Activated CD4-positive, alpha-beta T cell treated with anti-CD3 and anti-CD28 coated beads, Interleukin-10, Interleukin-2, amounts not matched to agents 100 ng/mL and 50 ng/mL, durations not matched to agents 16 hours and 8 hours (primary cell): ENCODE data around the gene MED13.
A peak's percentile ranks its signal among the peaks of the same experiment; 100 is the strongest.
"Not testable (repeated sequence)": the region's sequence is repeated elsewhere in the genome, so short reads cannot be mapped to it uniquely, and the experiment has no call there.

Experiments used
- DNase-seq: peaks from one replicate; pipeline ENCODE4 v3.0.0-alpha.2; 2020

Gene MED13

DNA sequence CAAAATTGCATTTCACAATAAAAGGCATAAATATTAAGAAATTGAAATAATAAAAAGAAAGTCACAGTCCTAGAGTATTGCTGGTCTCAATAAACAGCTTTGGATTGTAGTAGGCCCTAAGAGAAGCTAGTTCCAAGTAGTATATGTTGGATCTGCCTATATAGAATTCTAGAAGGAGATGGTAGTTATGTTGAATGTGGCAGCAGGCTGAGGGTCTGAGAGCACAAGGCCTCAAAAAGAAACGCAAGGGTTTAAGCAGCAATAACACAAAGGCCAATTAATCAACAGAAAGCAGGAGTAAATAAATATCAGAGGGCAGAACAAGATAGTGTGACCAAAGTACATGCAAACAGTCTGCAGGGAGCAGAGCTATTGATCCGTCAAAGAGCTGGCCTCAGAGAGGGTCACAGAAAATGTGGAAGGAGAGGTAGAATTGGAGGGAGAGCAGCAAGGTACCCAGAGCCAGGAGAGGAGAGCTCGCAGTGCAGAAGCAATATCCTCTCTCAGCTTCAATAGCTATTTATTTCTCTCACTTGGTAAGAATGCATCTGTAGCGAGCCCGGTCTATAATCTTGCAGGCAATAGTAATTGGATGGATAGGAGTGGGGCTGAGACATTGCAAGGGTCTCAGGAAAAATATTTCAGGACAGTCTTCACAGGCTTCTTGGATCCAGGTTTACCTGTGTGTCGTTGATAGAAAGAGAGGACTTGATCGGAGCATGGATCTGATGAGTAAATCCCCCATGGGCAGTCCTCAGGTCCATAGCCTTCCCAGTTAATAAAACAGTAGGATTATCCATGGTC lies 25.1 kb upstream of the MED13 start:
- DNase-seq = no peak

- DNase-seq = no peak
These were observed 24.3 kb upstream of the MED13 start for GRCh38 chr17:62089334-62089733.

DNA sequence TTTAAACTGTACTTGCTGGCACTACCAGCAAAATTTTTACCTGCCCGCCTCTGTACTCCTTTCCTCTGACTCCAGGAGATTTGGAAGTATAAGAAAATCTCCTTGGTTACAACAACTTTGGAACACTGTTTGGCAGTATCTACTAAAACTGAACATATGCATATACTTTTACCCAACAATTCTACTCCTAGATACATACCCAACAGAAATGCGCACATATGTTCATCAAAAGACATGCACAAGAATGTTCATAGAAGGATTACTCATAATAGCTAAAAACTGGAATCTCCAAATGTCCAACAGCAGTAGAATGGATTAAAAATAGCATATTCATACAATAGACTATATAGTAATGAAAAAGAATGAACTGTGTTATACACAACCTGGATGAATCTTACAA lies 21.7 kb upstream of the MED13 start:
- no peak for DNase-seq

GRCh38 chr17:62085511-62086408 lies 20.7 kb upstream of the MED13 start:
- peak; percentile 32 for DNase-seq

DNA sequence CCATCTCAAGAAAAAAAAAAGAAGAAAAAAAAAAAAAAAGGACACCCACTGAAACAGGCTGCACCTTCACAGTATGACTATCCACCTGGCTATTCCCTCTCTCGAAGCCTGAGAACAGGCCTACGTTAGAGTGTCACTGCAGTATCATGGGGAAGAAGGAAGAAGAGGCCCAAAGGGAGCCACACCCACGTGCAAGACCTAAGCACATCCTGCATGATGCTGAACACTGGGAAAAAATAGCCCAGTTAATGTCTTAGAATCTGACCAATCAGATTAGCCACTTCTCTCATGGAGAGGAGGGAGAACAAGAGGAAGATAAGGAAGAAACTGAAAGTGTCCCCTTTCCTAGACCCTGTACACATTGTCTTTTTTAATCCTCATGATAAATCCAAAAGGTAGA lies 19.5 kb upstream of the MED13 start:
- no peak for DNase-seq

- DNase-seq = no peak
These were observed 18.6 kb upstream of the MED13 start for GRCh38 chr17:62083651-62084050.

GRCh38 chr17:62080647-62081046 lies 15.6 kb upstream of the MED13 start:
- DNase-seq = no peak

- no peak for DNase-seq
These were observed 12.9 kb upstream of the MED13 start for GRCh38 chr17:62078009-62078408.

- no peak for DNase-seq
These were observed 12.0 kb upstream of the MED13 start for GRCh38 chr17:62076864-62077788.

DNA sequence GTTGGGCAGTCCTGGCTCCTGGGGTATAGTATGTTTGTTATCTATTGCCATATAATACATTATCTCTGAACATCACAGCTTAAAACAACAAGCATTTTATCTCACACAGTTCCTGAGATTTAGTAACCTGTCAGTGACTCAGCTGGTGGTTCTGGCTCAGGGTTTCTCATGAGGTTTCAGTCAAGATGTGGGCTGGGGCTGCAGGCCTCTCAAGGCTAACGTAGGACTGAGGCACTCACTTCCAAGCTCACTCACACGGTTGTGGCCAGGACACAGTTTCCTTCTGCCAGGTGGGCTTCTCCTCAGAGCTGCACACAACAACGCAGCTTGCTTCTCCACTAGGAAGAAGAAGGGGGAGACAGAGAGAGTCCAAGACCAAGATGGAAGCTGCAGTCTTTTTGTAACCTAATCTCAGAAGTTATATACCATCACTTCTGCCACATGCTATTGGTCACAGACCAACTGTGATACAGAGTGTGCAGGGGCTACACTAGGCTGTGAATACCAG lies 10.3 kb upstream of the MED13 start:
- DNase-seq = peak; percentile 18

DNA sequence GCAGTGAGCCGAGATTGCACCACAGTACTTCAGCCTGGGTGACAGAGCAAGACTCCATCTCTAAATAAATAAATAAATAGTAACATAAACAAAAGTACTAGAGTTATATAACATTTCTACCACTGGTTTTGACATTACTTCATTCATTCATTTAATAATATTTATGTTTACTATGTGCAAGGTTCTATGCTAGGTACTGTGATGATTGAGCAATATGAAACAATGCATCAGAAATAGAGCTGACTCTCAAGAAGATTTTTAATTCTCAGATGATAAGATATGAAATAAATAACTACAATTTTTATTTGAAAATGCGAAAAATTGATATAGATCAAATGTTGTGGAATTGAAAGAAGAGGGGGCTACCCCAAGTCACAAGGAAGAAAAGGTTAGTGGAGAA lies 8.9 kb upstream of the MED13 start:
- DNase-seq = no peak

GRCh38 chr17:62072855-62073254 lies 7.8 kb upstream of the MED13 start:
- not testable (repeated sequence) for DNase-seq

GRCh38 chr17:62070900-62071299 lies 5.8 kb upstream of the MED13 start:
- no peak for DNase-seq

- no peak for DNase-seq
These were observed 2.4 kb upstream of the MED13 start for GRCh38 chr17:62067165-62068145.

DNA sequence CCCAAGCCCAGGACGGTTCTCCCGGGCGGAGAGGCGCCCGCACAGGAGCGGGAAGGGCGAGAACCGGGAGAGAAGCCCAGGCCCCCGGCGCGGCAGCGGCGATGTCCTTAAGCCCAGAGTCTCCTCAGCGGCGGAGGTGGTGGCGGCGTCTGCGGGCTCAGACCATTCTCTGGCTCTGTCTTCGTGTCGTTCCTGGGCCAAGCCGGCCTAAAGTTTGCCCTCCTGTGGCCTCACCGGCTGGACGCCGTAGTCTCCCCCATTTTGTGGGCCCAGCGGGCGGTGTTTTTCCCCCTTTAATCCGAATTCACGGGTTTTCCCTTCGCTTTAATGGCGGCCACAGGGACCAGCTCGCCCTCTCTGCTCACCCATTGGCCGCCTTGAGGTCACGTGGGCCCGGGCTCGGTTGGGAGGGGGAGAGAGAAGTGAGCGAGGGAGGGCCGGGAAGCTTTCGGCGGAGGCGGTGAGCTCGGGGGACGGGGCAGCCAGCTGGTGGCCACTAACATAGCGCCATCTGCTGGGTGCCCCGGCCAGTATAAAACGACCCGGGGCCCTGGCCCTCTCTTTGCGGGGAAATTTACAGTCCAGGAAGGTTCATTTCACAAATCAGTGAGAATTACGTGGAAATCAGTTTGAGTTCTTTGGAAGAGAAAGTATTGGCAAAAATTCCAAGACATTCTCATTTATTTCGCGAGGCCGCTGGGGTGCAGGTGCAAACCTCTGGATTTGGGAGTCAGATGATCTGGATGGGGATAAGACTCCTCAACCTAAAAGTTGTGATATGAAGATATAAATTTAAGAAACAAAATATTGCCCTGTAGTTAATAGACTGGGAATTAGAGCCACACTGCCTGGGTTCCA lies 762 bp upstream of the MED13 start:
- DNase-seq = peak; percentile 99

- peak; percentile 53 for DNase-seq
These were observed 868 bp downstream of the MED13 start for GRCh38 chr17:62064029-62064790.

DNA sequence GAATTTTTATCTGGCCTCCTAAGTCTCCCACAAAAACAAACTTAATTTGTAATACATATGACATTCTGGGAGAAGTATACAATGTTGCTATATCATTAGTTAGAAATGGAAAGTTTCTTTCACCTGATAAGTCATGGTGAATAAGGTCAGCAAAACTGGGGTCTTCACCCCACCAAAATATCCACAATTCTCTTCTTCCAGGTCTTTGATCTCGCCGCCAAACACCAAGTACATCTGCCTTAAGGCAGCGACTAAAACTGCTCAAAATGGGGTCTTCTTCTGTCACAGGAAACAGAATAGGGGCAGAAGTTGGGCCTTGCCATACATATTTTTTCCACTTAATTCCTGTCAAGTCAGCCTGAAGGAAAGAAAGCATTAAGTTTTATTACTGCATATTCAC lies 2.1 kb downstream of the MED13 start:
- no peak for DNase-seq

DNA sequence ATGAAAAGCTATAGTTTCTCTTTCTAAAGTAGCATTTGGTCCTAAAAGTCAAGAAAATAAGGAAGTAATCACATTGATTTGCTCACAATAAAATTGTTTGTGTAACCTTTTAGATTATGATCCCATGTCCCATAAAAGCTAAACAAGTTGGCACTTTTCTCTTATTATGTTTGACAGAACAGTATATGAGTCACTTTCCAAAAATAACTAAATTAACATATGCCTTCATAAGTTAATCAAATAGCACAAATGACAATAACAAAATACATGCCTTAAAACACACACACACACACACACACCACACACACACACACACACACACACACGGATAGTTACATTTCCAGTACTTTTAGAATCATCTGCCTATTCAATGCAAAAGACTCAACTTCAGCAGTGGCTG lies 2.8 kb downstream of the MED13 start:
- peak; percentile 18 for DNase-seq

DNA sequence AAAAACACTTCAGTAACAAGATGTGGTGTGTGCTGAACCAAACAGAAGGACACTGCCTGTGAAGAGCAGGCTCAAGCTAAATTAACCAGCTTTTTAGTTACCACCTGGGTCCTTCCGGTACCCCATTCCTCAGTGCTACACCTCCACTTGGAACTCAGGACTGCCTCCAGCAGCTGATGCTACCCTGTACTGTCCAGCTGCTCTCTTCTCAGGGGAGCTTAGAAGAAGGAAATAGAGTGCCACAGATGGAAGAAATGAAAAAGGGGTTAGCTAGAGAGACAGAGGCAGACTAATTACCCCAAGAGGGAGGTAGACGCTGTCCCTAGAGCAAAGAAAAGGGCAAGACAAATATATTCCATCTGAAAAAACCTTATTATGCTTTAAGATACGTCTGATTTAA lies 5.7 kb downstream of the MED13 start:
- DNase-seq = no peak

- no peak for DNase-seq
These were observed 6.5 kb downstream of the MED13 start for GRCh38 chr17:62058611-62059010.
